BJ (cell line): Measurements from ENCODE around the gene HES7. TPM values are rescaled to one million over a fixed set of nuclear protein-coding genes. Genes with fewer than 3 reads are reported as not detected.
"Not testable (repeated sequence)": the region's sequence is repeated elsewhere in the genome, so short reads cannot be mapped to it uniquely, and the experiment has no call there.

ENCODE experiments used
- CTCF ChIA-PET: fragments of 350-600 bp; formaldehyde crosslinking; extraction: SDS; loops from one replicate; lab custom pipeline; 2021; ENCODE audit warnings: antibody characterized with exemption, inconsistent platforms; lab: Yijun Ruan, JAX
- POLR2A ChIA-PET: fragments of 300-600 bp; sonication (Branson Sonifier 250); formaldehyde crosslinking; extraction: SDS; loops from one replicate; lab custom pipeline; 2021; ENCODE audit warnings: antibody characterized with exemption; lab: Charles Lee
- DNase-seq: peaks from one replicate; pipeline ENCODE4 v3.0.0-alpha.2; 2011; ENCODE audit warnings: low read depth
- H3K27me3 ChIP-seq: 2 replicates; pipeline ENCODE4 v1.6.0; 2011; ENCODE audit warnings: low read length; ENCODE audit not compliant: control insufficient read depth, insufficient read depth
- H3K36me3 ChIP-seq: 2 replicates; pipeline ENCODE4 v1.5.1; 2011; ENCODE audit warnings: low read length; ENCODE audit not compliant: control insufficient read depth, insufficient read depth
- H3K4me3 ChIP-seq: 2 replicates; pipeline ENCODE4 v1.5.1; 2011; ENCODE audit warnings: low read depth, mild to moderate bottlenecking, control low read depth, low read length
- CTCF ChIP-seq: IDR thresholded peaks from 2 replicates; pipeline ENCODE4 v1.5.1; 2011; ENCODE audit warnings: low read depth, mild to moderate bottlenecking, control low read depth, inconsistent platforms, low read length, moderate library complexity; ENCODE audit not compliant: insufficient read depth
- polyA plus RNA-seq: library from polyadenylated mRNA; depleted of rRNA; stranded (reverse); fragments of >200 nt; gene quantifications from 2 replicates; pipeline ENCODE4 v1.2.3, GENCODE V29; 2011

Gene HES7
- polyA plus RNA-seq, 1 experiment = not detected

- POLR2A ChIA-PET = no interaction called here
- H3K4me3 ChIP-seq = no peak overlapping the region
- CTCF ChIA-PET = interaction anchor here (0.6 to 5.5 kb wide), 12 partner anchors 8 to 38 kb away, joined by 3 to 41 read pairs (median 4); no protein-coding TSS in a partner anchor
- H3K36me3 ChIP-seq = no peaks in the 10 kb centered on the region
- peaks cover 22% of the 10 kb centered on the region for H3K27me3 ChIP-seq
- DNase-seq = no peak
- no peak for TF ChIP-seq CTCF
Measured at GRCh38 chr17:8080799-8081219, 43.1 kb downstream of the HES7 start.

GRCh38 chr17:8080208-8080798 is 43.6 kb downstream of the HES7 start:
- TF ChIP-seq CTCF = no peak
- Histone ChIP-seq H3K36me3 (no peaks in the 10 kb centered on the region), H3K27me3 (peaks cover 20% of the 10 kb centered on the region), H3K4me3 (no peak overlapping the region)
- POLR2A ChIA-PET = no interaction called here
- DNase-seq = no peak
- CTCF ChIA-PET = interaction anchor here (0.6 to 5.5 kb wide), 14 partner anchors 9 to 39 kb away, joined by 3 to 41 read pairs (median 4); no protein-coding TSS in a partner anchor

- CTCF ChIA-PET = interaction anchor here (0.7 to 5.5 kb wide), 17 partner anchors 9 to 40 kb away, joined by 3 to 41 read pairs (median 5); partner anchors contain the start of gene ALOXE3
- no peak for DNase-seq
- peak; percentile 95 for TF ChIP-seq CTCF
- peak overlapping the region; percentile 44 for H3K4me3 ChIP-seq
- H3K36me3 ChIP-seq = no peaks in the 10 kb centered on the region
- POLR2A ChIA-PET = no interaction called here
- H3K27me3 ChIP-seq = peaks cover 21% of the 10 kb centered on the region
Measured at GRCh38 chr17:8079291-8080207, 44.4 kb downstream of the HES7 start.

- peaks cover 35% of the 10 kb centered on the region for H3K27me3 ChIP-seq
- DNase-seq, H3K4me3 ChIP-seq, H3K36me3 ChIP-seq, POLR2A ChIA-PET: not testable (repeated sequence)
- CTCF ChIA-PET = interaction anchor here (1.1 to 5.5 kb wide), 5 partner anchors 14 to 592 kb away, joined by 3 to 63 read pairs (median 5); no protein-coding TSS in a partner anchor
Measured at GRCh38 chr17:8077939-8078338, 46.0 kb downstream of the HES7 start.

- no peak for DNase-seq
- ChIA-PET POLR2A (no interaction called here), CTCF (interaction anchor here (0.9 to 6.4 kb wide), 7 partner anchors 15 to 223 kb away, joined by 3 to 63 read pairs (median 4); partner anchors contain the start of gene ALOXE3)
- peaks cover 44% of the 10 kb centered on the region for H3K27me3 ChIP-seq
- no peak overlapping the region for H3K4me3 ChIP-seq
- TF ChIP-seq CTCF = no peak
- H3K36me3 ChIP-seq = no peaks in the 10 kb centered on the region
Measured at GRCh38 chr17:8076502-8077266, 47.2 kb downstream of the HES7 start.
